HepG2 (cell line): ENCODE measurements around the gene SCFD2.

Experiments
- EZH2 ChIP-seq: conservative IDR thresholded peaks from 2 replicates; pipeline ENCODE4 v1.6.1; 2012; ENCODE audit warnings: mild to moderate bottlenecking, low read depth, low read length, moderate library complexity
- SP140L ChIP-seq: sonication (generic); formaldehyde crosslinking; IDR thresholded peaks from 2 replicates; pipeline ENCODE4 v1.4.0; 2020; ENCODE audit warnings: missing genetic modification reagents, borderline replicate concordance
- ZNF556 ChIP-seq: sonication (generic); formaldehyde crosslinking; IDR thresholded peaks from 2 replicates; pipeline ENCODE4 v1.4.0; 2020; ENCODE audit warnings: mild to moderate bottlenecking, missing genetic modification reagents, borderline replicate concordance
- ZNF709 ChIP-seq: sonication (generic); formaldehyde crosslinking; IDR thresholded peaks from 2 replicates; pipeline ENCODE4 v1.5.0; 2020; ENCODE audit warnings: mild to moderate bottlenecking, missing genetic modification reagents

DNA sequence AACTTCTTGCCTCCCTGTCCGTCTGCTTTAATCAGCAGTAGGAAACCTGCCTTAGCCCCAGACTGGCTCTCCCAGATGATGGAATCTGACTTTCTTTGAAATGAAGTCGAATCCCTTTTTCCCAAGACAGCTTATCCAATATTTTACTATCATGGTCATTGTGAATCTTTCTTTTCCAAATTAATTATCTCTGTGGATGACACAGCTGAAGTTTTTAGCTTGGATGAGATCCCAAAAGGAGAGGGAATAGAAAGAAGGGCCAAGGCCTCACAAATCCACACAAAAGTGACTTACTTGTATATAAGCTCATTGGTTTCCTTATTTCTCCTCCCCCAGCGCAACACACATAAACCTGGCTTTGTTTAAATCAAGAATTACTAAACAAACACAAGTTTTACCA, 403.1 kb downstream of the SCFD2 start:
- TF ChIP-seq ZNF556 (no peak), ZNF709 (no peak), EZH2 (no peak), SP140L (CRISPR knock-in tag) (no peak)
